ENCODE data around the gene PDE7B.

The PDE7B gene

DNA sequence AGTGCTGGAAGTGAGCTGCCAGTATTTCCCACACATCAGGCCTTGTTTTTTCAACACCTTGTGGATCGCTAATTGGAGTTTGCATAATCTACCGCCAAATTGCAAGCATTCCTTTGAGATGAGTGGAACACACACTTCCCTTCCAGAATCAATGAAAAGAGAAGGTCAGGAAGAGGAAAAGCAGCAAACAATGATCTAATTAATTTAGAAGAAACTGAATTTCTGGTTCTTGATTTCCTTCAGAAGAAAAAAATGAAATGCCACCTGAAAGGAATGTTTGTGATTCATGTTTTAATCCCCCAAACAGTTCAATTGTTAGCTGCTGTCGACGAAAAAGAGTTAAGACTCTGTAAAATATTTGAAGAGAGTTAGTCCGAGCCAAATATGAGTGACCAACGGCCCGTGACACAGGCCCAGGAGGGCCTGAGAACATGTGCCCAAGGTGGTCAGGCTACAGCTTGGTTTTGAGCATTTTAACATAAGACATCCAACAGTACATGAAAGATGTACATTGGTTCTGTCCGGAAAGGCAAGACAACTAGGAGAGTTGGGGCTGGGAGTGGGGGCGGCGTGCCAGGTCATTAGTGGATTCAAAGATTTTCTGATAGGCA, 216.3 kb downstream of the PDE7B start:
- in situ Hi-C loops (cut with MboI; ENCODE audit: low sequenced_read_pairs, unreplicated experiment): no loop called here
- DNase-seq (ENCODE audit: low spot score): no peak
- no peak for TF ChIP-seq CTCF (IDR thresholded peaks at IDR 0.05; ENCODE audit: borderline replicate concordance, control extremely low read depth, extremely low read depth, insufficient read depth, missing control alignments)

- TF ChIP-seq CTCF (IDR thresholded peaks at IDR 0.05; ENCODE audit: borderline replicate concordance, control extremely low read depth, extremely low read depth, insufficient read depth, missing control alignments): no peak
- in situ Hi-C loops (cut with MboI; ENCODE audit: low sequenced_read_pairs, unreplicated experiment): no loop called here
- DNase-seq (ENCODE audit: low spot score): no peak
Measured at GRCh38 chr6:136069119-136069518, 217.6 kb downstream of the PDE7B start.

DNA sequence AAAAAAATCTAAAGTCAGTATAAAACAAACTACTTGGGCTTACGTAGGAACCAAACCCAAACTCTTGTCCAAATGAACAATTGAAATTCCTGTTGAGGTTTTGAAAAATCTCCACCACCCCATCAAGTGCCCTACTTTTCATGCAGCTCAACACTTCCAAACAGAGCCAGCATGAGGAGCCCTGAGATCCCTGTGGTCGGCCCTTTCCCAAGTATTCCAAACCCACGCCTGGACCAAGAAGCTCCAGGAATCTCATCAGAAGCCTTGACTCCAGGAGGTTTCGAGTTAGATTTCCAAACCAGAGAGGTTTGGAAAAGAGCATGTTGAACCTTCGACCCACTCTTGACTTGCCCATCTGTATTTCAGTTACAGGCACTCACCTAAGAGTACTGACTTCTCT, 219.3 kb downstream of the PDE7B start:
- no peak for TF ChIP-seq CTCF (IDR thresholded peaks at IDR 0.05; ENCODE audit: borderline replicate concordance, control extremely low read depth, extremely low read depth, insufficient read depth, missing control alignments)
- in situ Hi-C loops (cut with MboI; ENCODE audit: low sequenced_read_pairs, unreplicated experiment): no loop called here

DNA sequence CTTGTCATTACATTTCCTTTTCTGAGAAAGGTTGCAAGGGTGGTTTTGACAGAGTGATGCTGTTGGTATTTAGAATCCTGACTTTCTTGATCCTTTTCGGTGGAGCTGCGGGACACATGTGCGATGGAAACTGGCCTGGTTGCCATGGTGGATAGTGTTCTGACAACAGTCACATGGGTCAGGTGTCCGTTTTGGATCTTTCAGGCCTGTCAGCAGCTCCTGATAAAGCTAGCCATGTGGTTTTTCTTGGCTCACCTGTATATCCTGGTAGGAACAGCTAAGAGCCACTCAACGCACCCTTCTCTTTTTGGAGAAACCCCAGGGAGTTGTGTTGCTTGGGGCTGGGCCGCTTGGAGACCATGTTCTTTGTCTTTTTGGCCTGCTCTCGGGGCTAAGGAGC, 221.2 kb downstream of the PDE7B start:
- in situ Hi-C loops (cut with MboI; ENCODE audit: low sequenced_read_pairs, unreplicated experiment): no loop called here
- TF ChIP-seq CTCF (IDR thresholded peaks at IDR 0.05; ENCODE audit: borderline replicate concordance, control extremely low read depth, extremely low read depth, insufficient read depth, missing control alignments): no peak
- DNase-seq (ENCODE audit: low spot score): no peak

More for the DNA sequence above, 219.3 kb downstream of the PDE7B start:
- no peak for DNase-seq (ENCODE audit: low spot score)

DNA sequence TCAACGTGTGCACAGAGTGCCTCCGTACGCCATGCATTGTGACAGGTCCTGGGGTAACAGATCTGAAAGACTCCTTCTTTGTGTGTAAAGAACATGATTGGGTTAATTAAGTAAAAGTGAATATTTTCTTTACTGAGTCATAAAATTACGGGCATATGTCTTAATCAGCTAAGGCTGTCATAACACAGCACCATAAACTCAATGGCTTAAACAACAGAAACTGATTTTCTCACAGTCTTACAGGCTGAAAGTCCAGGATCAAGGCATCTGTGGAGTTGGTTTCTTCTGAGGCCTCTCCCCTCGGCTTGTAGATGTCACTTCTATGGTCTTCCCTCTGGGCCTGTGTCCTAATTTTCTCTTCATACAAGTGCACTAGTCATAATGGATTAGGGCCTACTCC, 221.7 kb downstream of the PDE7B start:
- TF ChIP-seq CTCF (IDR thresholded peaks at IDR 0.05; ENCODE audit: borderline replicate concordance, control extremely low read depth, extremely low read depth, insufficient read depth, missing control alignments): no peak
- in situ Hi-C loops (cut with MboI; ENCODE audit: low sequenced_read_pairs, unreplicated experiment): no loop called here
- DNase-seq (ENCODE audit: low spot score): no peak

- in situ Hi-C loops (cut with MboI; ENCODE audit: low sequenced_read_pairs, unreplicated experiment): no loop called here
- no peak for TF ChIP-seq CTCF (IDR thresholded peaks at IDR 0.05; ENCODE audit: borderline replicate concordance, control extremely low read depth, extremely low read depth, insufficient read depth, missing control alignments)
- no peak for DNase-seq (ENCODE audit: low spot score)
Measured at GRCh38 chr6:136076496-136076895, 225.0 kb downstream of the PDE7B start.

Data from GM13976 (cell line).